Neural cell (in vitro differentiated cells): ENCODE measurements around the gene IQCN.

Experiments used
- EP300 ChIP-seq: fragments of 450-650 bp; conservative IDR thresholded peaks from 2 replicates; pipeline ENCODE4 v1.6.1; 2014; ENCODE audit warnings: antibody characterized with exemption, mild to moderate bottlenecking, moderate library complexity; ENCODE audit not compliant: poor library complexity, severe bottlenecking
- EZH2 ChIP-seq: fragments of 200-600, 300-800 bp; shearing (Covaris generic), sonication (generic); IDR thresholded peaks from 2 replicates; pipeline ENCODE4 v1.6.1; 2014; ENCODE audit warnings: antibody characterized with exemption, low read length, borderline replicate concordance, mild to moderate bottlenecking; ENCODE audit not compliant: insufficient read depth, poor library complexity, severe bottlenecking
- MXI1 ChIP-seq: fragments of 450-650 bp; conservative IDR thresholded peaks from 2 replicates; pipeline ENCODE4 v1.6.1; 2014; ENCODE audit warnings: antibody characterized with exemption, mild to moderate bottlenecking; ENCODE audit not compliant: poor library complexity, severe bottlenecking
- POLR2AphosphoS5 ChIP-seq: IDR thresholded peaks from 2 replicates; pipeline ENCODE4 v1.6.1; 2012
- RAD21 ChIP-seq: fragments of 450-650 bp; conservative IDR thresholded peaks from 2 replicates; pipeline ENCODE4 v1.6.1; 2014; ENCODE audit warnings: antibody characterized with exemption, mild to moderate bottlenecking, moderate library complexity
- TAF1 ChIP-seq: IDR thresholded peaks from 2 replicates; pipeline ENCODE4 v1.6.1; 2012; ENCODE audit warnings: low read depth
- TF ChIP-seq, protein P1 (sequence below): fragments of 450-650 bp; IDR thresholded peaks from 2 replicates; pipeline ENCODE4 v1.5.1; 2014; ENCODE audit warnings: antibody characterized with exemption, mild to moderate bottlenecking, moderate library complexity; ENCODE audit not compliant: poor library complexity, severe bottlenecking
- TF ChIP-seq, protein P2 (sequence below): IDR thresholded peaks from 2 replicates; pipeline ENCODE4 v1.6.1; 2012; ENCODE audit warnings: borderline replicate concordance

DNA sequence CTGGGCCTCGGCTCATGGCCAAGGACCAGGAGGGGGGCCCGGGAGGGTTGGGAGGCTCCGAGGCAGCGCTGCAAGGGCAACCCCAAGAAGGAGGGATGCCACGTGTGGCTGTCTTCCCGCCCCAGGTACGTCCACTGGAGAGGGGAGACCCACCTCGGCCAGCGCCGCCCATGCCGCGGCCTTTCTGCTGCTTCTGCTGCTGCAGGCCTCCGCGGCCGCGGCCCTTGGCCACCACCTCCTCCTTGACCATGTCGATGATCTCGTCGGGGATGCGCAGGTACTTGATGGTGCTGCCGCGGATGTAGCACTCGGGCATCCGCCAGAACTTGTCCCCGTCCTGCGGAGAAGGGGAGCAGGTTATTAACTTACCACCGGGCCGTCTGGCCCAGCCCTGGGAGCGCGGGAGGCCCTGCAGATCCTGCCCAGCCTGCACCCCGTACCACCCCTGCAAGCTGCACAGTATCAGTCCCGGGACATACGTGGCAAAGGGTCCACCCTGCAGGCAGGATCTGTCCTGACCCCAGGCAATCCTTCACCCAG, 35.3 kb upstream of the IQCN start:
- TF ChIP-seq, protein P1, sequence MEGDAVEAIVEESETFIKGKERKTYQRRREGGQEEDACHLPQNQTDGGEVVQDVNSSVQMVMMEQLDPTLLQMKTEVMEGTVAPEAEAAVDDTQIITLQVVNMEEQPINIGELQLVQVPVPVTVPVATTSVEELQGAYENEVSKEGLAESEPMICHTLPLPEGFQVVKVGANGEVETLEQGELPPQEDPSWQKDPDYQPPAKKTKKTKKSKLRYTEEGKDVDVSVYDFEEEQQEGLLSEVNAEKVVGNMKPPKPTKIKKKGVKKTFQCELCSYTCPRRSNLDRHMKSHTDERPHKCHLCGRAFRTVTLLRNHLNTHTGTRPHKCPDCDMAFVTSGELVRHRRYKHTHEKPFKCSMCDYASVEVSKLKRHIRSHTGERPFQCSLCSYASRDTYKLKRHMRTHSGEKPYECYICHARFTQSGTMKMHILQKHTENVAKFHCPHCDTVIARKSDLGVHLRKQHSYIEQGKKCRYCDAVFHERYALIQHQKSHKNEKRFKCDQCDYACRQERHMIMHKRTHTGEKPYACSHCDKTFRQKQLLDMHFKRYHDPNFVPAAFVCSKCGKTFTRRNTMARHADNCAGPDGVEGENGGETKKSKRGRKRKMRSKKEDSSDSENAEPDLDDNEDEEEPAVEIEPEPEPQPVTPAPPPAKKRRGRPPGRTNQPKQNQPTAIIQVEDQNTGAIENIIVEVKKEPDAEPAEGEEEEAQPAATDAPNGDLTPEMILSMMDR, result no peak
- no peak for TF ChIP-seq EP300
- TF ChIP-seq EZH2, result no peak
- TF ChIP-seq, protein P2, sequence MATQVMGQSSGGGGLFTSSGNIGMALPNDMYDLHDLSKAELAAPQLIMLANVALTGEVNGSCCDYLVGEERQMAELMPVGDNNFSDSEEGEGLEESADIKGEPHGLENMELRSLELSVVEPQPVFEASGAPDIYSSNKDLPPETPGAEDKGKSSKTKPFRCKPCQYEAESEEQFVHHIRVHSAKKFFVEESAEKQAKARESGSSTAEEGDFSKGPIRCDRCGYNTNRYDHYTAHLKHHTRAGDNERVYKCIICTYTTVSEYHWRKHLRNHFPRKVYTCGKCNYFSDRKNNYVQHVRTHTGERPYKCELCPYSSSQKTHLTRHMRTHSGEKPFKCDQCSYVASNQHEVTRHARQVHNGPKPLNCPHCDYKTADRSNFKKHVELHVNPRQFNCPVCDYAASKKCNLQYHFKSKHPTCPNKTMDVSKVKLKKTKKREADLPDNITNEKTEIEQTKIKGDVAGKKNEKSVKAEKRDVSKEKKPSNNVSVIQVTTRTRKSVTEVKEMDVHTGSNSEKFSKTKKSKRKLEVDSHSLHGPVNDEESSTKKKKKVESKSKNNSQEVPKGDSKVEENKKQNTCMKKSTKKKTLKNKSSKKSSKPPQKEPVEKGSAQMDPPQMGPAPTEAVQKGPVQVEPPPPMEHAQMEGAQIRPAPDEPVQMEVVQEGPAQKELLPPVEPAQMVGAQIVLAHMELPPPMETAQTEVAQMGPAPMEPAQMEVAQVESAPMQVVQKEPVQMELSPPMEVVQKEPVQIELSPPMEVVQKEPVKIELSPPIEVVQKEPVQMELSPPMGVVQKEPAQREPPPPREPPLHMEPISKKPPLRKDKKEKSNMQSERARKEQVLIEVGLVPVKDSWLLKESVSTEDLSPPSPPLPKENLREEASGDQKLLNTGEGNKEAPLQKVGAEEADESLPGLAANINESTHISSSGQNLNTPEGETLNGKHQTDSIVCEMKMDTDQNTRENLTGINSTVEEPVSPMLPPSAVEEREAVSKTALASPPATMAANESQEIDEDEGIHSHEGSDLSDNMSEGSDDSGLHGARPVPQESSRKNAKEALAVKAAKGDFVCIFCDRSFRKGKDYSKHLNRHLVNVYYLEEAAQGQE, result no peak
- no peak for TF ChIP-seq POLR2AphosphoS5
- TF ChIP-seq TAF1, result no peak
- TF ChIP-seq MXI1, result no peak
- TF ChIP-seq RAD21, result no peak
